Measurements from ENCODE around the gene REPIN1.

The REPIN1 gene

GRCh38 chr7:150397346-150398107 is 28.9 kb downstream of the REPIN1 start:
- no peak for DNase-seq

GRCh38 chr7:150398108-150398964 is 29.7 kb downstream of the REPIN1 start:
- DNase-seq = no peak

- DNase-seq = no peak
Measured at GRCh38 chr7:150398965-150399320, 30.3 kb downstream of the REPIN1 start.

GRCh38 chr7:150399421-150400007 is 30.9 kb downstream of the REPIN1 start:
- no peak for DNase-seq

- no peak for DNase-seq
Measured at GRCh38 chr7:150400008-150400787, 31.6 kb downstream of the REPIN1 start.

- no peak for DNase-seq
Measured at GRCh38 chr7:150400788-150401423, 32.3 kb downstream of the REPIN1 start.

GRCh38 chr7:150401424-150401790 is 32.8 kb downstream of the REPIN1 start:
- DNase-seq = no peak

- no peak for DNase-seq
Measured at GRCh38 chr7:150401861-150402631, 33.4 kb downstream of the REPIN1 start.

GRCh38 chr7:150402671-150403321 is 34.2 kb downstream of the REPIN1 start:
- no peak for DNase-seq

- DNase-seq = no peak
Measured at GRCh38 chr7:150403376-150404171, 35.0 kb downstream of the REPIN1 start.

GRCh38 chr7:150404172-150404804 is 35.7 kb downstream of the REPIN1 start:
- no peak for DNase-seq

GRCh38 chr7:150404805-150405583 is 36.4 kb downstream of the REPIN1 start:
- peak; percentile 75 to 81 for DNase-seq

- DNase-seq = peak; percentile 52 to 54
Measured at GRCh38 chr7:150405584-150406311, 37.1 kb downstream of the REPIN1 start.

- DNase-seq = no peak
Measured at GRCh38 chr7:150406312-150406566, 37.6 kb downstream of the REPIN1 start.

- DNase-seq = peak; percentile 46 to 47
Measured at GRCh38 chr7:150406567-150407421, 38.2 kb downstream of the REPIN1 start.

- DNase-seq = no peak
Measured at GRCh38 chr7:150407588-150408392, 39.2 kb downstream of the REPIN1 start.
